GM21381 (cell line): ENCODE results near the gene MAPK8.

Experiments
- ATAC-seq: cut with Tn5 transposase; IDR thresholded peaks from one replicate; pipeline ENCODE4 v1.9.1; 2021; ENCODE audit warnings: mild to moderate bottlenecking, moderate library complexity; ENCODE audit not compliant: unreplicated experiment

Gene MAPK8

DNA sequence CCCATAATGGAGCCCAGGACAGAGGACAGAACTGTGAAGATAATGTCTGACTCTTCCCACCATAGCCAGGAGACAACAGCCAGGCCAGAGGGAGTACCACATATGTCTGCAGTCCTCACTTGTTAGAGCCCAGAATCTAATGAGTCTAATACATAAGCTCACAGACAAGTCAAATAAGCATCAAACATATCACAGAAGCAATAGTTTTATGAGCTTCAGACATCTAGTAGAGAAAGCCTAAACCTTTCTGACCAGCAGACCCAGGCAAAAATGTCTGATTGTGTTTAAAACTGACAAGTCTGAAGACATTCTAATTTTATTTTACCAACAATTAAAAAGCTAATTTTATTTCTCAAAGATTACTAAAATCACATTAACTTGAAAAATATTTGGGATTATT, 75.5 kb downstream of the MAPK8 start:
- no peak for ATAC-seq

DNA sequence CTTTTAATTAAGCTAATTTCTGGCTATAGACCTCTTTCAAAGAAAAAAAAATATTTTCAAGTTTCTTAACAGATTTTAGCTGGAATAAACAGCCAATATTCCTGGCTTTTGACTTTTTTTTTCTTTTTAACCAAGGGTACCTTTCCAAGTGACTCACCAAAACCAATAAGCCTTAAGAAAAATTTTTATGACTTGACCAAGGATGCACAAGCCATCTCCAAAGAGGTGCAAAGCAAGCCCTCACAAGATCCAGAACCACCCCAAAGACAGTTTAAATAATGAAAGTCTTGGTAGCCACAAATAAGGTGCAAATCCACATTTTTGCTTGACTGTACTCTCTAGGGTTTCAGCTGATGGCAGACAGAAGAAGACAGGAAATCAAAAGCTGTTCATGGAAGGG, 76.5 kb downstream of the MAPK8 start:
- no peak for ATAC-seq

DNA sequence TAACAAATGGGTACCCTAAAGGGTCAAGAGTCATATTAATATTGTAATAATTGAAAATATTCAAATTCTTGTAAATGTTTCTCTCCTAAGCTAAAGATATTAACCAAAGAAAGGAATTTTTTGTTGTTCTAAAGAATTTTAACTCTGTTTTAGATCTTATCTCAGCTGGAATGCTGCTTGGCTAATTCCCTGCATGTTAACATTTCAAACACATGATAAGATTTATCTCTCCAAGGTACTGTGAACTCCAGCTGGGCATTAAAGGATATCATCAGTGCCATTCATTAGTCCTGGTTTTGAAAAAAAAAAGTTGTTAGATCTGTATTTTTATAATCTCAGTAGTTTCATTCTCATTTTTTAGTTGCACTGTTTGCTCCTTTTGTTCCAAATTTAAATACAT, 76.9 kb downstream of the MAPK8 start:
- no peak for ATAC-seq

DNA sequence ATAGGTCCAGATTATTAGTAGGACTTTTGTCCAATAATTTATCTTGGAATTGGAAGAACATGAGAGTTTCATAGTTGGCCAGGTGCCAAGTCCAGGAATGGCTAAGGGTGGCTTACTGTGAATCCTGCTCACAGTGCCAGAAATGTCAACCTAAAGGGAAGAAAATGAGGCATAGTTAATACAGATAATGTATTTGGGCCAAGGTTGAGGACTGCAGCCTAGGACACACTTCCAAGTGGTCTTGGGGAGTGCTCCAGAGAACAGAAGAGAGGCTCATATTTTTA, 78.2 kb downstream of the MAPK8 start:
- ATAC-seq, result no peak

DNA sequence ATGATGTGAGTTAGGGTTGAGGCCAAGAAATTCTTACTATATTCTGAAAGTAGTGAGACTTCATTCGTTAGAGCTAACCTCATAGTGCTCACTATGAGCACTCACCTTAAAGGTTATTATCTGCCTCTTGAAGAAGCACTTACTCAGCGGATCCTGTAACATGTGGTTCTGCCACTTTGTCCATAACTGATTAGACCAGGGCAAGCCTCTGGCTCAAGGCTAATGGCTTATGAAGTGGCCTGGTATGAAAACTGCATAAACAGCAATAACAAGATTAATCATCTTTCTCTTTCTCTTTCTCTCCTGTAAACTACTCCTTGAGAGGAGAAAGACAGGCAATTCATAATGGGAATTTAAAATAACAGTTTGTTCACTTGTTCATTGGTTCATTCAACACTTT, 82.8 kb downstream of the MAPK8 start:
- no peak for ATAC-seq

DNA sequence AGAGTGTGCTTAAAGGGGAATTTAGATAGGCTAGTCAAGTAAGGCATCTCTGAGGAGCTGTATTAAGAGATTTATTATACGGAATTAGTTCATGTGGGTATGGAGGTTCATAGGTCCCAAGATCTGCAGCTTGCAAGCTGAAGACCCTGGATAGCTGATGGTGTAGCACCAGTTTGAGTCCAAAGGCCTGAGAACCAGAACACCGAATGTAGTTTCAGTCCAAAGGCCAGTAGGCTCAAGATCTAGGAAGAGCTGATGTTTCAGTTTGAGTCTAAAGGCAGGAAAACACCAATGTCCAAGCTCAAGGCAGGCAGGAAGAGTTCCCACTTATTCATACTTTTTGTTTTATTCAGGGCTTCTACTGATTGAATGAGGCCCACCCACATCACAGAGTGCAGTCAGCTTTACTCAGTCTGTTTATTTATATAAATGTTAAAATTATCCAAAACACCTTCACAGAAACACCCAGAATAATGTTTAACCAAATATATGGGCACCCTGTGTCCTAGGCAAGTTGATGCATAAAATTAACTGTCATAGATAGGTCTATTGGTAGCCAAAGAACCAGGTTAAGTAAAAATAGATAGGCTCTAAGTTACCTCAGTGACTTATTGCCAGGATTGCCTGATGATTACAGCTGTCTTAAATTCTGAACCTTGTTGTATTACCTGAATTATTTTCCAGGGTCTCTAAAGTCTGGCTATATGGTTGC, 83.5 kb downstream of the MAPK8 start:
- no peak for ATAC-seq

DNA sequence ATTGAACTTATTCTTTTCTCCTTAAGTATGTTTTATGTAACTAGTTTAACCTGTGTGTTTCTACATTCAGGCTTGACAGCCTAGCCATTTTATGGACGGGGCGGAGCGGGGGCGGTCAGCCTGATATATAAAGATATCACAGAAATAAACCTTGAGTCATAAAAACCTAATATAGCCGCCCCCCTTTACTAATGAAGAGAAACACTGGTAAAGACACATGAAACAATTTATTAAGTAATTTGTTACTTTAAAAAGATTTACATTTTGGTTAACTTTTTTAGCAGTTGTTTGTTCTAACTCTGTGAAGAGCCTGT, 84.0 kb downstream of the MAPK8 start:
- no peak for ATAC-seq

DNA sequence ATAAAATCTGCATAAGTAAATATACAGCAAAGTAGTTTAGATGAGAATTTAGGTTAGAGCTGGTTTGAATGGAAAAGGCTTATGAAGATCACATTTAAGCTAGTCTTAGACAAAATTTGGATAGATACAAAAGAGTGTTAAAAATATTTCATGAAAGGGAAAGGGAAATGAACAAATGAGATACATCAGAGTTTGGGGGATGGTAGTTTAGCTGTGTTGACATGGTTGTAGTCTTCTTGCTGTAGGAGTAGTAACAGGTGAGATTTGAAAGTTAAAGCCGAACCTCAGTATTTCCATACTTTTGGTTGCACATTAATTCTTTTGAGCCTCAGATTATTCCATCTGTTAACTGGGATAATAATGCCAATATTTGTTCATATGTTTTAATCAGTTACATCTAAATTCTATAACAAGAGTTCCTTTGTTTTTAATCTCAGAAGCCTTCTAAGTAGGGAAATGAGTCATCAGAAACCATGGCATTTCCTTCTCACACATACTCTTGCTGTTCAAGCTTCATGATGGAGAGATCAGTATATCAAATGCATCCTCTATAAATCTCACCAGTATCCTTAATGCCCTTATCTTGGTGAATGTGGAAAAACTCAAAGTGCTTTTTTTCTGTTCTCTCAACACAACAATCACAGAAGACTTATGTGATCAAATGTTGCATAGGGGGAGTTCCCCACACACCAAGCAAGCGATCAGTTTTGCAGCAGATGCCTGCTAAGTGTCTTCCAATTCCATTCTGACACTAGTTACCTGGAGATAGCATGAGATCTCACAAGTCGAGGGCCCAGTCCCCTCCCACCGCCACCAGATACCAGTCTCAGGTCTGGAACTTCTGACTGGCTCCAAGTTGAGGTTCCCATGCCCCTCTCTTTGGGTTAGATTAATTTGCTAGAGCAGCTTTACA, 84.7 kb downstream of the MAPK8 start:
- ATAC-seq, result no peak

DNA sequence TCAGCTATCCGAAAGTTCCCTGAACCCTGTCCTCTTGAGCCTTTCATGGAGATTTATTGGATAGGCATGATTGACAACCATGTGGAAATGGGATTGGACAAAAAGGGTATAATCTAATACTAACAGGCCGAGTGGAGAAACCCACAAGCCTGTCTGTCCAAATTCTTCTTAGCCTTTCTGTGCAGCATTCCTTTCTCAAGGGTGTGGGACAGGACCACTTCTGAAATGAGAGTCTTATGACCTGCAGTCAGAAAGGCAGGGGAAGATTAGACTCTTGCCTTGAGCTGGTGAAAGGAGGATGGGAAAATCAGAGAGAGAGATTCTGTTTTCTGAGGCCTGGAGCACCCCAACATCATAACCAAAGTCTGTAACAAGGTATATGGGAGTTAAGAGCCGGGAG, 85.5 kb downstream of the MAPK8 start:
- no peak for ATAC-seq

DNA sequence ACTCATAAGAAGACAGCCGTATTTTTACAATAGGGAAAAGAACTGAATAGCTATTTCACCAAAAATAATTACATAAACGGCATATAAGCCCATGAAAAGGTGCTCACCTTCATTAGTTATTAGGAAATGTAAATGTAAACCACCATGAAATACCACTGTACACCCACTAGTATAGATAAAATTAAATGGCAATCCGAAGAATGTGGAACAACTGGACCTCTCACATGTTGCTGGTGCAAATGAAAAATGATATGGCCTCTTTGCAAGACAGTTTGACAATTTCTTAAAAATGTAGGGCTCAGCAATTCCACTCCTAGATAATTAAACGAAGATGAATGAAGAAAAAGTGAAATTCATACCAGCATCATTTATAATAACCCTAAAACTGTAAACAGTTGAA, 91.8 kb downstream of the MAPK8 start:
- no peak for ATAC-seq

DNA sequence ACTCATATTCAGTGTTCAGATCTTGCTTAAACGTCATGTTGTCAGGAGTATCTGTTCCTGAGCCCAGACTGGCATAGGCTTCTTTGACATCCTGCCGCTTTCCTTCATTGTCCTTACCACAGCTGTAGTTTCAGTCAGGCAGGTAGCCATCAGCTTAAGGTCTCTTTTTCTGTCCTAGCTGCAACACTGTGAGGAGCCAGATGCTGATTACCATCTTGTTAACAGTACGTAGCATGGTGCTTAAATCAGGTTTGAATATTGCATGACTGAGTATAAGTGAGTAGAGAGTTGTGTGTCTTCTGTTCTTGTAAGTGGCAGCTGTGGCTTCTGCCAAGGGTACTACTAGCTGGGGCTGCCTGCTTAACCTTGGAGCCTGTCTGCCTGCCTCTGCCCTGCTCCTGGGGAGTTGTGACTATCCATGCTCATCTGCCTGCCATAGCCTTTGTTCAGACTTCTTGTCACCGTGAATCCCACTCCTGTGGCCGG, 92.6 kb downstream of the MAPK8 start:
- ATAC-seq, result no peak

DNA sequence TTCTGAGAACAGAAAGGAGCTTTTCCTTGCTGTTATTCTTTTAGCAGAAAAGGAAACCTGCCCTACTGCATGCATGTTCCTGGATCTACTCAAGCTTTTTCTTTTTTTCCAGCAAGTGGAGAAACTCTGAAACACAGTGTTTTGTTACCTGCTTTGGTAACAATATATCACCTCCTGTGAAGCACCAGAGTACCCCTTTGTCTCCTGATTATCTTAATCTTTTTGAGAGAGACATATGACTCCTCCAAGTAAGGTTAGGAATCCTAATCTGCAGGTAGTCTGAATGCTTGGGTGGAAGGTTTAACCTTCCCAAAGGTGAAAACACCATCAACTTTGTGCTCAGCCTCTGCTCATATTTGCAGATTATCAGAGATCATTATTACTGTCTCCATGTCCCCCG, 93.1 kb downstream of the MAPK8 start:
- no peak for ATAC-seq

DNA sequence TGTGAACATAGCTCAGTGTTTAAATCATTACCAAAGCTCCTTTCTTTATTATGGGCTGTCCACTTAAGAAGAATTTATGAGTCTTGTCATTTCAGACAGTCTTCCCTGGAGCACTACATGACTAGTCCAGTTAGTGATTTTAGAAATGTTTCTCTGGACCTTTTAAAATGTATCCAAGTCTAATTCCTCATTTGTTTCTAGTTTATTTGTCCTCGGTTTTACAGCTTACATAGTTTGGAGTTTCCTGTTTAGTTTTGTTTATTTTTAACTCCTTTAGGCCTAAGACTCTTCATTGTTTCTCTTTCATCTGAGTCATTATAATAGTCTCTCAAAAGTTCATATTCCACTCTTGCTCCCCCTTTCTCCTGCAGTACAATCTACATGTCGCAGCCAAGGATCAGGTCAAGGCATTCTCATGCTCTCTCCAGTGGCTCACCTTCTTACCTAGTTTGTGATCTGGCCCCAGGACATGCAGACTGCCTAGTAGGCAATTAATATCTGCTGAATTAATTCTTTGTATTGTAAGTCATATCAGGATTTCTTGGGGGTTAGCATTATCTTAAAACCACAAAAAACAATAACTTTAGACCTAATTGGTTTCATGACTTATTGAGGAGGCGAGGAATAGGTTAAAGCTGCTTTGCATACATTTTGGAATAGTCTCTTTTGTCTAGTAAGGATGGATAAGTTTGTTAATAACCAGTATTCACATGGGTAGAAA, 93.8 kb downstream of the MAPK8 start:
- ATAC-seq, result no peak

DNA sequence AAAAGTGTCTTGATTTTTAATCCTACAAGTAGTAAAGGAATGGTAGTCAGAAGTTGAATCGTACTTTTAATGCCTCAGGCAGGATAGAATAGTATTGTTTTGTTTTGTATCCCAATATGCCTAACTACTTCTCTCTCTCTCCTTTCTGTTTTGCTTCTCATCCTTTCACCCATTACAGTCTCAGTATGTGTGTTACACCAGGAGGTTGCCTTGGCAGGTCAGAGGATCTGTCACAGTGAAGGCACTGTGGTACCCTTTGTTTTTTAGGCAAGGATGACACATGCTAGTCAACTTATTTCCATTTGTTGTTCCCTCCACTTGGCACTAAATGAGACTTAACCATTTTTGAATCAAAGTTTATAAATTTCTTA, 94.4 kb downstream of the MAPK8 start:
- ATAC-seq, result no peak

DNA sequence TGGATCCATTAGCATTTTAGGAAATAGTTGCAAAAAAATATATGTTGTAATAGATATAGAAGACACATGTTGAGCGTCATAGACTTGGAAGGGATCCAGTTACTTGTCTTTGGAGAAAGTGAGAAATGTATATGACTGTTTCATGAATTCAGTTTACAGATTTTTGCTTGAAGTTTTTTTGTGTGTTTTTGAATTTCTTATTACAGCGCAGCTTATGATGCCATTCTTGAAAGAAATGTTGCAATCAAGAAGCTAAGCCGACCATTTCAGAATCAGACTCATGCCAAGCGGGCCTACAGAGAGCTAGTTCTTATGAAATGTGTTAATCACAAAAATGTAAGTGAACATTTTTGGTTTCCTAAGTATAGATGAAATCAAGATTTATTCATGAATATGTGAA, 98.2 kb downstream of the MAPK8 start:
- no peak for ATAC-seq

DNA sequence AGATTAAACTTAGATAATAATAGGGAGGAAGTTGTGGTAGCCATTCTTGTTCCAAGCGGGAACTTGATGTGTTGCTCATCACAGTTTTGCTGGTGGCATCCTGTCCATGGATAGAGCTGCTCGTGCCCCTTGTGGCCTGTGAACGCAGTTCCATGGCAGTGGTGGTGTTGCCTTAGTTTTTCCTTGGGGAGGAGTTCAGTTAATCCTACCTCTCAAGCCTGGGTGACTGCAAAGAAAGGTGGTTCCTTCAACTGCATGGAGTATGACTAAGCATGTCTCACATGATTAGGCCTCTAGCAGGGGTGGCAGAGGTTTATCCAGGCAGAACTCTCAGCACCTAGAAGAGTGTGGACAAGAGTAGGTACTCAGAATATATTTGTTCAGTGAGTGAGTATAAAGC, 99.7 kb downstream of the MAPK8 start:
- ATAC-seq, result no peak

DNA sequence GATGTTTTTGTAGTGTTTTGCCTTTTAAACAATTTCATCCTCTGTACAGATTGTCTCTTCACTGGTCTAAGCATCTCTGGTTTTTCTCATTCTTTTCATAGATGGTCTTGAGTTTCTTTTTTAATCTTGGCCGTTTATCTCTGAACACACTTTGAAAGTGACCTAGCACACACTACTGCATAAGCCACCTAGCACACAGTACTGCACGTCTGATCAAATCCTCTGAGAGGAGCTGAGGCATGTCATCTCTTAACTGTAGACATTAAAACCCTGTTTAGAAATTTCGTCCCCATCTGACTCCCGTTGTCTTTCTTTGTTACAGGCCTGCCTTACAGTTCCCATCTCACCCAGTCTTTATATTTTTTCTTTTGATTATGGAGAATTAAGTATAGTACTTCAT, 100.2 kb downstream of the MAPK8 start:
- ATAC-seq, result no peak

DNA sequence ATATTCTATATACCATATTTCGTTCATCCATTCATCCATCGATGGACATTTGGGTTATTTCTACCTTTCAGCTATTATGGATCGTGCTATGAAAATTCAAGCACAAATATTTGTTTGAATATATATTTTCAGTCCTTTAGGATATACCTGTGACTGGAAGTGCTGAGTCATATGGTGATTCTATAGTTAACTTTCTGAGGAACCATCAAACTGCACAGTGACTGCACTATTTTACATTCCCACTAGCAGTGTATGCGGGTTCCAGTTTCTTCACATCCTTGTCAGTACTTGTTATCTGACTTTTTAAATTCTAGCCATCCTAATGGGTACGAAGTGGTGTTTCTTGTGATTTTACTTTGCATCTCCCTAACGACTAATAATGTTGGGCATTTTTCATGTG, 104.0 kb downstream of the MAPK8 start:
- no peak for ATAC-seq

DNA sequence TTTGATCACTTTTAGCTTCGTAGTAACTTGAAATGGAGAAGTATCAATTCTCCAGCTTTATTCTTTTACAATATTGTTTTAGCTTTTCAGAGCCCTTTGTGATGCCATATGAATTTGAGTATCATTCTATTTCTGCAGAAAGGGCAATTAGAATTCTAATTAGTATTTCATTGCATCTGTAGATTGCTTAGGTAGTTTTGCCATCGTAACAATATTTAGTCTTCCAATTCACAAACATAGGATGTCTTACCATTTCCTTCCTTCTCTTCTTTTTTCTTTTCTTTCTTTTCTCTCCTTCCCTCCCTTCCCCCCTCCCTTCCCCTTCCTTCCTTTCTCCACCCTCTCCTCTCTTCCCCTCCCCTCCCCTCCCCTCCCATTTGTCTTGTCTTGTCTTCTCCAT, 105.0 kb downstream of the MAPK8 start:
- ATAC-seq, result no peak

DNA sequence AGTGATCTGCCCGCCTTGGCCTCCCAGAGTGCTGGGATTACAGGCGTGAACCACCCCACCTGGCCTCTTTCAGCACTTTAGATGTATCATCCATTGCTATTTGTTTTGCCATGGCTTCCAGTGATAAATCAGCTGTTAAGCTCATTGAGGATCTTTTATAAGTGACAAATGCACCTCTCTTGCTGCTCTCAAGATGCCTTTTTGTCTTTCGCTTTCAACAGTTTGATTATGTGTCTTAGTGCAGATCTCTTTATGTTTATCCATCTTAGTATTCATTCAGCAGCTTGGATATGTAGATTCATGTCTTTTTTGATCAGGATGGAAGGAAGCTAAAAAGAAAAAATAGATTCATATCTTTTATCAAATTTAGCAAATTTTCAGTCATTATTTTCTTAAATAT, 105.6 kb downstream of the MAPK8 start:
- ATAC-seq, result no peak

DNA sequence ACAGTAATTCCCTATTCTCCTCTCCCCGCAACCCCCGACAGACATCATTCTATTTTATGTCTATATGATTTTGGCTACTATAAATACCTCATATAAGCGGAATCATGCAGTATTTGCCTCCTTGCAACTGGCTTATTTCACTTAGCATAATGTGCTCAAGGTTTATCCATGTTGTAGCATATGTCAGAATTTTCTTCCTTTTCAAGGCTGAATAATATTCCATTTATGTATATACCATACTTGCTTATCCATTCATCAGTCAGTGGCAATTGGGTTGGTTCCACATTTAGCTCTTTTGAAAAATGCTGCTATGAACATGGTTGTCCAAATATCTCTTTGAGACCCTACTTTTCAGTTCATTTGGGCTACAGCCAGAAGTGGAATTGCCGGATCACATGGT, 106.5 kb downstream of the MAPK8 start:
- ATAC-seq, result no peak

DNA sequence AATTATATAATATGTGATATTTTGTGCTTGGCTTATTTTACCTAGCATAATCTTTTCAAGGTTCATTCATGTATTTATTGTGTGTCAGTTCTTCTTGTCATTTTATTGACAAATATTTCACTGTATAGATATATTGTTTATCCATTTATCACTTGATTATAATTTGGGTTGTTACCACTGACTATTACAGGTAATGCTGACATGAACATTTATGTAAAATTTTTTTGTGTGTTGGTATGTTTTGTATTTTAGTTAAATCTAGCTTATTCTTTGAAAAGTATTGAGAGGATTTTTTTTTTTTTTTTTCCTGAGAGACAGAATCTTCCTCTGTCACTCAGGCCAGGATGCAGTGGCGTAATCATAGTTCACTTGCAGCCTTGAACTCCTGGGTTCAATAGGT, 107.7 kb downstream of the MAPK8 start:
- no peak for ATAC-seq
